SHP77 (cell line): ENCODE data around the gene HSD17B1.
"Not testable (repeated sequence)": the region's sequence is repeated elsewhere in the genome, so short reads cannot be mapped to it uniquely, and the experiment has no call there.

Experiments
- DNase-seq, 2 experiments: peaks; one replicate each; lab custom pipeline; 2025; lab: John Stamatoyannopoulos, UW

The HSD17B1 gene

GRCh38 chr17:42525221-42525620 is 27.5 kb upstream of the HSD17B1 start:
- DNase-seq: no peak

GRCh38 chr17:42526031-42526444 is 26.7 kb upstream of the HSD17B1 start:
- DNase-seq: no peak

GRCh38 chr17:42527932-42528331 is 24.8 kb upstream of the HSD17B1 start:
- DNase-seq: no peak

- DNase-seq: no peak
Measured at GRCh38 chr17:42529061-42529460, 23.7 kb upstream of the HSD17B1 start.

GRCh38 chr17:42530952-42531454 is 21.7 kb upstream of the HSD17B1 start:
- DNase-seq: peak; percentile 36 to 55

GRCh38 chr17:42531455-42532354 is 21.0 kb upstream of the HSD17B1 start:
- DNase-seq: peak; percentile 17 to 53

- peak in 1 of 2 experiments; percentile 17 for DNase-seq
Measured at GRCh38 chr17:42535155-42536047, 17.3 kb upstream of the HSD17B1 start.

GRCh38 chr17:42536048-42536371 is 16.7 kb upstream of the HSD17B1 start, which contains the start of gene NAGLU:
TSS of gene NAGLU (plus strand) at chr17:42536241. CDS start at chr17:42536273, 32 bp downstream.
- DNase-seq: peak; percentile 86 to 93

- DNase-seq: peak; percentile 85 to 89
Measured at GRCh38 chr17:42536372-42537155, 16.2 kb upstream of the HSD17B1 start.

GRCh38 chr17:42537156-42537805 is 15.4 kb upstream of the HSD17B1 start:
- no peak for DNase-seq

GRCh38 chr17:42537826-42538451 is 14.8 kb upstream of the HSD17B1 start:
- DNase-seq: no peak

GRCh38 chr17:42538482-42538881 is 14.2 kb upstream of the HSD17B1 start:
- DNase-seq: no peak

- DNase-seq: not testable (repeated sequence)
Measured at GRCh38 chr17:42540558-42540957, 12.2 kb upstream of the HSD17B1 start.

GRCh38 chr17:42541041-42541833 is 11.5 kb upstream of the HSD17B1 start:
- DNase-seq: no peak

GRCh38 chr17:42543190-42544079 is 9.3 kb upstream of the HSD17B1 start:
- DNase-seq: no peak

GRCh38 chr17:42544874-42545283 is 7.8 kb upstream of the HSD17B1 start:
- no peak for DNase-seq

GRCh38 chr17:42545755-42546505 is 6.8 kb upstream of the HSD17B1 start:
- DNase-seq: not testable (repeated sequence)

- no peak for DNase-seq
Measured at GRCh38 chr17:42547001-42547461, 5.7 kb upstream of the HSD17B1 start.
